IPS-15b (cell line): ENCODE measurements around the gene TEX14.
A peak's percentile ranks its signal among the peaks of the same experiment; 100 is the strongest.

Experiments used
- H3K27me3 ChIP-seq: one replicate; pipeline ENCODE4 v1.6.1; 2013; ENCODE audit warnings: low read length; ENCODE audit not compliant: control insufficient read depth, insufficient read depth
- H3K36me3 ChIP-seq: one replicate; pipeline ENCODE4 v1.6.1; 2013; ENCODE audit warnings: low read length; ENCODE audit not compliant: control insufficient read depth, insufficient read depth
- H3K4me1 ChIP-seq: one replicate; pipeline ENCODE4 v1.6.1; 2013; ENCODE audit warnings: mild to moderate bottlenecking, low read length; ENCODE audit not compliant: control insufficient read depth, insufficient read depth
- H3K4me3 ChIP-seq: one replicate; pipeline ENCODE4 v1.5.1; 2013; ENCODE audit warnings: low read depth, low read length
- H3K9ac ChIP-seq: one replicate; pipeline ENCODE4 v1.6.1; 2013; ENCODE audit warnings: low read depth, mild to moderate bottlenecking, low read length
- H3K9me3 ChIP-seq: one replicate; pipeline ENCODE4 v1.6.1; 2013; ENCODE audit warnings: mild to moderate bottlenecking, low read length; ENCODE audit not compliant: control insufficient read depth, insufficient read depth

TEX14 gene

GRCh38 chr17:58538811-58539409 lies 152.9 kb downstream of the TEX14 start:
- H3K9ac ChIP-seq = no peak overlapping the region
- peaks cover 4% of the 10 kb centered on the region for H3K27me3 ChIP-seq
- H3K9me3 ChIP-seq = no peaks in the 10 kb centered on the region
- no peaks in the 10 kb centered on the region for H3K4me1 ChIP-seq
- H3K4me3 ChIP-seq = no peak overlapping the region
- no peaks in the 10 kb centered on the region for H3K36me3 ChIP-seq

- no peak overlapping the region for H3K4me3 ChIP-seq
- H3K4me1 ChIP-seq = peaks cover 3% of the 10 kb centered on the region
- H3K9me3 ChIP-seq = no peaks in the 10 kb centered on the region
- peaks cover 15% of the 10 kb centered on the region for H3K27me3 ChIP-seq
- H3K36me3 ChIP-seq = no peaks in the 10 kb centered on the region
- H3K9ac ChIP-seq = no peak overlapping the region
Observed at GRCh38 chr17:58537266-58537665, 154.6 kb downstream of the TEX14 start.

- Histone ChIP-seq H3K9me3 (no peaks in the 10 kb centered on the region), H3K9ac (no peak overlapping the region), H3K4me1 (peaks cover 3% of the 10 kb centered on the region), H3K36me3 (no peaks in the 10 kb centered on the region), H3K4me3 (no peak overlapping the region), H3K27me3 (peaks cover 15% of the 10 kb centered on the region)
Observed at GRCh38 chr17:58536542-58536941, 155.3 kb downstream of the TEX14 start.

- peaks cover 23% of the 10 kb centered on the region for H3K27me3 ChIP-seq
- no peaks in the 10 kb centered on the region for H3K36me3 ChIP-seq
- H3K9me3 ChIP-seq = no peaks in the 10 kb centered on the region
- H3K4me1 ChIP-seq = peaks cover 9% of the 10 kb centered on the region
- no peak overlapping the region for H3K4me3 ChIP-seq
- no peak overlapping the region for H3K9ac ChIP-seq
Observed at GRCh38 chr17:58535431-58535830, 156.4 kb downstream of the TEX14 start.

GRCh38 chr17:58534901-58535421 lies 156.9 kb downstream of the TEX14 start:
- no peak overlapping the region for H3K9ac ChIP-seq
- peaks cover 9% of the 10 kb centered on the region for H3K4me1 ChIP-seq
- H3K36me3 ChIP-seq = no peaks in the 10 kb centered on the region
- peaks cover 23% of the 10 kb centered on the region for H3K27me3 ChIP-seq
- no peak overlapping the region for H3K4me3 ChIP-seq
- H3K9me3 ChIP-seq = no peaks in the 10 kb centered on the region

- Histone ChIP-seq H3K4me1 (peaks cover 9% of the 10 kb centered on the region), H3K36me3 (no peaks in the 10 kb centered on the region), H3K9ac (no peak overlapping the region), H3K9me3 (no peaks in the 10 kb centered on the region), H3K27me3 (peaks cover 23% of the 10 kb centered on the region), H3K4me3 (no peak overlapping the region)
Observed at GRCh38 chr17:58534331-58534730, 157.5 kb downstream of the TEX14 start.

GRCh38 chr17:58533616-58534188 lies 158.1 kb downstream of the TEX14 start:
- no peak overlapping the region for H3K4me3 ChIP-seq
- H3K9me3 ChIP-seq = no peaks in the 10 kb centered on the region
- H3K27me3 ChIP-seq = peaks cover 23% of the 10 kb centered on the region
- no peak overlapping the region for H3K9ac ChIP-seq
- H3K36me3 ChIP-seq = no peaks in the 10 kb centered on the region
- peaks cover 9% of the 10 kb centered on the region for H3K4me1 ChIP-seq

- no peak overlapping the region for H3K9ac ChIP-seq
- no peaks in the 10 kb centered on the region for H3K36me3 ChIP-seq
- peaks cover 23% of the 10 kb centered on the region for H3K27me3 ChIP-seq
- peaks cover 9% of the 10 kb centered on the region for H3K4me1 ChIP-seq
- peak overlapping the region; percentile 63 for H3K4me3 ChIP-seq
- H3K9me3 ChIP-seq = no peaks in the 10 kb centered on the region
Observed at GRCh38 chr17:58532555-58532951, 159.3 kb downstream of the TEX14 start.

- H3K9ac ChIP-seq = no peak overlapping the region
Observed at GRCh38 chr17:58531661-58532554, 159.9 kb downstream of the TEX14 start.

GRCh38 chr17:58531122-58531521 lies 160.7 kb downstream of the TEX14 start:
- H3K36me3 ChIP-seq = no peaks in the 10 kb centered on the region
- H3K4me3 ChIP-seq = peak overlapping the region; percentile 63
- no peaks in the 10 kb centered on the region for H3K9me3 ChIP-seq
- peaks cover 9% of the 10 kb centered on the region for H3K4me1 ChIP-seq
- H3K9ac ChIP-seq = no peak overlapping the region
- peaks cover 21% of the 10 kb centered on the region for H3K27me3 ChIP-seq

More at GRCh38 chr17:58531661-58532554, 159.9 kb downstream of the TEX14 start:
- Histone ChIP-seq H3K4me1 (peaks cover 9% of the 10 kb centered on the region), H3K27me3 (peaks cover 22% of the 10 kb centered on the region), H3K36me3 (no peaks in the 10 kb centered on the region), H3K4me3 (peak overlapping the region; percentile 63), H3K9me3 (no peaks in the 10 kb centered on the region)

GRCh38 chr17:58530655-58531054 lies 161.2 kb downstream of the TEX14 start:
- Histone ChIP-seq H3K4me3 (no peak overlapping the region), H3K9me3 (no peaks in the 10 kb centered on the region), H3K4me1 (peaks cover 9% of the 10 kb centered on the region), H3K27me3 (peaks cover 21% of the 10 kb centered on the region), H3K36me3 (no peaks in the 10 kb centered on the region), H3K9ac (no peak overlapping the region)
